GM18951 (cell line): ENCODE measurements around the gene RPS23.

Experiments
- POLR2A ChIP-seq: IDR thresholded peaks from 4 replicates; pipeline ENCODE4 v1.6.1; 2011; ENCODE audit warnings: mild to moderate bottlenecking; ENCODE audit not compliant: insufficient read length, insufficient read depth; ENCODE audit errors: extremely low read depth
- in situ Hi-C: fragments of 300-500 bp; cut with MboI; formaldehyde crosslinking; loops from one replicate; pipeline ENCODE4 v1.12.0; 2022; ENCODE audit warnings: low sequenced_read_pairs, mixed read lengths, inconsistent platforms; ENCODE audit not compliant: unreplicated experiment

Gene RPS23

DNA sequence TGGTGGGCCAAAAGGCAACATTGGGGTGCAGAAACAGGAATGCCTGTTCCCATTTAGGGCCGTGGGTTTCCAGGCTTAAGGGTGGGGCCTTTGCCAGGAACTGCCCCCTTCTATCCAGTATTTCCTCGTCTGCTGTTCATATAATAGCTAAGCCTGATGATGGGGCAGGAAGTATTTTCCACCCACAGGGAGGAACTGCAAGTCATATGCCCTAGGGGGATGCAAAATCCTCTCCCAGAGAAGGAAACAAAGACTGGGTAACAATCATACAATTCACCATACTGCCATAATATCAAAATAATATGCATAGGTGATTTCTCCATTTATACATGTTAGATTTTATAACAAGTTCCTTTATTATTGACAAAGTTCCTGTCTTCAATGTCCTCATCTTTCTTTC lies 20.5 kb upstream of the RPS23 start:
- in situ Hi-C loops: no loop called here
- TF ChIP-seq POLR2A: no peak

- in situ Hi-C loops: no loop called here
These were observed 19.6 kb upstream of the RPS23 start for GRCh38 chr5:82297711-82298110.

DNA sequence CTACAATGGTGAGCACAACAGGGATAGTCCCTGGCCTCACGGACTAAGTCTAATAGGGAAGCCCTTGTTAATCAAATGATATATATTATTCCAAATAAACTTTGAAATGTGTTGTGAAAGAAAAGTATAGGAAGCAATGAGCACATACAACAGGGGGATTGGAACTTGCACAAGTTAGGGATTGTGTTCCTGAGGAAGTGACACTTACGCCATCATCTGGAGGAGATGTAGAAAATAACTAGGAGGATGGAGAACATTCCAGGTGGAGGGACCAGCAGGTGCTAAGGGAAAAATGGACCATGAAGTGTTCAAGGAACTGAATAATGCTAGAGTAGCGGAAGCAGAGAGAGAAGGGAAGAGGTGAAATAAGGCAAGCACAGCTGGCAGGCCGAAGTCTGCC lies 18.8 kb upstream of the RPS23 start:
- TF ChIP-seq POLR2A: no peak
- in situ Hi-C loops: no loop called here

More at GRCh38 chr5:82297711-82298110, 19.6 kb upstream of the RPS23 start:
- no peak for TF ChIP-seq POLR2A

DNA sequence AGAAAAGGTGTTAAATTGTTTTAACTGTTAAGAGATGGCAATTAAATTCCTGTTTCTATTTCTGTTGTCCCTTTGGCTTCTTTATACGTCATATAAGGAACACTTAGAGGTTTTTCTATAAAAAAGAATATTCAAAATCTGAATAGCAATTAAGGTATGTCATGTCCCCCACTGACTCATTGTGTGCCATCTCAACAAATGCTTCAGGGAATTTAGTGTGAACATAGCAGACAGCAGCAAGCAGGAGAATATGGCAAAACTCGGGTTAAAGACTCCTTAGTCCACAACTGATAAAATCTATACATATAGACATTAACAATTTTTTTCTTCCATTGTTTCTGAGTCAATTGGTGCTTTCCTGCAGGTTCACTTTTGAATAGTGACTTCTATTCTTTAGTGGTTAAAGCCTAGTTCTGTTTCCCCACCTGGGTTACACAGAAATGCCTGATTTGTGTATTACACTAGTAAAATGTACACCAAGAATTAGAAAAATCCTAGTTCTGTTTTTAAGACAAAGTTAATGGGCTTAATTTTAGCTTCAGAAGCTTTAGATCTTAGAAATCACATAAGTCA lies 17.9 kb upstream of the RPS23 start:
- in situ Hi-C loops: no loop called here
- no peak for TF ChIP-seq POLR2A

GRCh38 chr5:82295144-82295543 lies 17.0 kb upstream of the RPS23 start:
- in situ Hi-C loops: no loop called here
- no peak for TF ChIP-seq POLR2A

DNA sequence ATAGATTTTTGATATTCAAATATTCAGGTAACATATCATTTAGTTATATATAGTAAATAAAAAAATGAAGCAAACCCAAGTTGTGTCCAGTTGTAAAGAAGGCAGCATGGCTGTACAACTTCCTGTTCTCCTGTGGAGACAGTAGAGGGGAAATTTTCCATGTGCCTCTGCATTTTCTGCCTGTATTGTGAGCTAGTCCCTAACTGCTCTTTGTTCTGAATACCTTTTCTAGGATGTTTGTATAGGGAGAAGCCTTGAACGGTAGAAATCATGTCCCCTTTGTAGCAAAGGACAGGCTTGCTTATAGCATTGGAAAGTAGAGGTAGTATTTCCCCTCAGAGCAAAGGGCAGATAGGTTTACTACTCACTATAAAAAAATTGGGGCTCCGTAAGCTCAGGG lies 13.3 kb upstream of the RPS23 start:
- TF ChIP-seq POLR2A: no peak
- in situ Hi-C loops: no loop called here

DNA sequence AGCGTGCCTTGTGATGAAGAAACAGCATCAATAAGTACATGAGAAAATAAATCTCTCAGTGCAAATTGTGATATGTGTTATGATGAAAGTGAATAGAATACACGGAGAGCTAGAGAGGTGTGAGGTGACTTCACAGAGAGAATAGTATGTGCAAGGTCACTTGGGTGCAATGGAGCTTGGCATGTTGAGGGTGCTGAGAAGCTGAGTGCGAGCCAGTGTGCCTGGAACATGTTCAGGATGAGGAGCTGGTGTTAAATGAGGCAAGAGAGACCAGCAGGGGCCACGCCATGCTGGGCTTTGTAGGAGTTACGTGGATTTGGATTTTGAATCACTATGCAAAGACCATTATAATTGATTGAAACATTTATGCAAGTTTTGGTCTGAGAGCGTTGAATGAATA lies 12.8 kb upstream of the RPS23 start:
- in situ Hi-C loops: no loop called here

GRCh38 chr5:82290005-82290404 lies 11.9 kb upstream of the RPS23 start:
- in situ Hi-C loops: no loop called here
- TF ChIP-seq POLR2A: no peak

More for the DNA sequence above, 12.8 kb upstream of the RPS23 start:
- TF ChIP-seq POLR2A: no peak

DNA sequence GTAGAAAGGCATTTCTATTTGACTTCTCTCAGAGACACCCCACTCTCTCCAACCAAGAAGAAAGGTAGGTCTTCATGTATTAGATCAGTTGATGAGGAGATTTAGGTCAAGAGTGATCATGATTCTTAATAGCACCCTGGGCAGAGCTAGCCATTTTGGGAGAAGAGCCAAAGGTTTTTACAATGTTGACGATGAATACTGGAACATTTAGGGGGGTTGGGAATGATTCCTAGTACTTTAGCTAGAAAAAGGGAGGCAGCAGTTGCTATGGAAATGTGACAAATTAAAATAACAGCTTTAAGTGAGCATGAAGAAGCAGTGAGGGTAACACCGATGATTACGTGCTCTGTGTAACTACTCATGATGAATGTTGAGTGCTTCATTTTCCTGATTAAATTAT lies 9.5 kb upstream of the RPS23 start:
- TF ChIP-seq POLR2A: no peak
- in situ Hi-C loops: no loop called here

DNA sequence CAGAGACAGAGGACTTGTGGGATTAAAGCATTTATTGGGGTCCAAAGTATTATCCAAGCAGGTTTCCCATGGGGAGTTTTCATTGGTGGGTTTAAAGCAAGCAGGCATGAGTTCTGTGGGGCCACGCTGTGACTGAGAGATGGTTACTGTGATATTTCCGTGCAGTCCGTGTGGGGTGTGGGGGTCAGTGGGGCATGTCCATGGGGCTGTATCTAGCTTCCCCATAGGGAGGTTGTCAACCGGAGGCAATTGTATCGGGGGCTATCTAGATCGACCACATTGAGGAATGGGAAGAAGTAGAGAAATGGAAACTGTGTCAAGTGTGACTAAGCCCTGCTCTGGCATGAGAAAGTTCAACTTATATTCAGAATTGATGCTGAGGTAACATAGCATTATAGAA lies 7.1 kb upstream of the RPS23 start:
- in situ Hi-C loops: no loop called here

GRCh38 chr5:82283893-82284292 lies 5.7 kb upstream of the RPS23 start:
- in situ Hi-C loops: no loop called here
- TF ChIP-seq POLR2A: no peak

More for the DNA sequence above, 7.1 kb upstream of the RPS23 start:
- no peak for TF ChIP-seq POLR2A

DNA sequence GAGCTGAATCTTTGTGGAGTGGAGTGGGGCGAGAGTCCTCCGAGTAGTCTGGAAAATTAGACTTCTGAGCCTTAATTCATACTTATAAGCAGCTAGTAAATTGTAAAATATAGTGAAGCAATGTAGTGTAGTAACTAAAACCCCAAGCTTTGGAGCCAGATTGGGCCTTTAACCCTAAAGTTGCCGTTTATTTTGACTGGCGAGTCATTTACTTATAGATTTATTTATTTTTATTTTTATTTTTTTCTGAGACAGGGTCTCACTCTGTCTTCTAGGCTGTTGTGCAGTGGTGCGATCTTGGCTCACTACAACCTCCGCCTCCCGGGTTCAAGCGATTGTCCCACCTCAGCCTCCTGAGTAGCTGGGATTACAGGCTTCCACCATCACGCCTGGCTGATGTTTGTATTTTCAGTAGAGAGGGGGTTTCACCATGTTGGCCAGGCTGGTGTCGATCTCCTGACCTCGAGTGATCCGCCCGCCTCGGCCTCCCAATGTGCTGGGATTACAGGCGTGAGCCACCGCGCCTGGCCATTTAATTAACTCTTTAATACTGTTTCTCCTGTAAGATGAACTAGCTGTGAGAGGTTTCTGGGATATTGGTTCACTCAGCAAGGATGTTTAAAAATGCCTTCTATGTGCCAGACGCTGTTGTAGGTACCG lies 687 bp upstream of the RPS23 start:
- TF ChIP-seq POLR2A: no peak
- in situ Hi-C loops: no loop called here

DNA sequence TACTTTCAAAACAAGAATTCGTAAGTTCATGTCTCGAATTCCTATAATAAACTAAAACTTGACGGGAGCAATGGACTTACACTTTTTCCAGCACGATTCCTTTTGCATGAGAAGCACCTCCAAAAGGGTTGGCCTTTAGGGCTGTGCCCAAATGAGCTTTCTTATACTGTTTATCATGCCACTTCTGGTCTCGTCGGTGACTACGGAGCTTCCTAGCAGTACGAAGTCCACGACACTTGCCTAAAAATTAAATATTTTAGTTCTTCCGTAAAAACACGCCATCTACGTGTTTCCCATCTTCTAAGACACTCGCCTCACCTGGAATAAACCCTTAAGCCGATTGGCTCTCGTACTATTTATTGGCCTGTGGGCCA lies 554 bp downstream of the RPS23 start:
- in situ Hi-C loops: no loop called here

GRCh38 chr5:82276800-82277612 lies 1.1 kb downstream of the RPS23 start:
- in situ Hi-C loops: no loop called here
- TF ChIP-seq POLR2A: no peak

More for the DNA sequence above, 554 bp downstream of the RPS23 start:
- TF ChIP-seq POLR2A: no peak

- no peak for TF ChIP-seq POLR2A
- in situ Hi-C loops: no loop called here
These were observed 2.9 kb downstream of the RPS23 start for GRCh38 chr5:82275216-82275664.
